Measurements from ENCODE around the gene CRIM1. TPM values are rescaled to one million over a fixed set of nuclear protein-coding genes. Genes with fewer than 3 reads are reported as not detected.

The CRIM1 gene
- total RNA-seq, 6 donors from 2014 or later, result 74.7 to 128 (median 110) TPM

- DNase-seq (no peak), ATAC-seq (ENCODE audit: low FRiP score in 2 of 2) (no peak)
- H3K9me3 ChIP-seq, result no peaks in the 10 kb centered on the region
- H3K27me3 ChIP-seq, result no peaks in the 10 kb centered on the region
- no peaks in the 10 kb centered on the region for H3K4me1 ChIP-seq
- 95% methylated on average over 6 of the region's 6 CpGs for WGBS, 2 donors
- no peak for TF ChIP-seq POLR2AphosphoS5 (IDR thresholded peaks at IDR 0.05)
- no peak overlapping the region for H3K4me3 ChIP-seq
- peaks cover 7 to 61% (median 15%) of the 10 kb centered on the region in 4 donors for H3K36me3 ChIP-seq
- no peak overlapping the region for H3K27ac ChIP-seq
These were observed 153.5 kb downstream of the CRIM1 start for GRCh38 chr2:36509075-36509474.

GRCh38 chr2:36511858-36512603 lies 156.5 kb downstream of the CRIM1 start:
- H3K27ac ChIP-seq, result no peak overlapping the region
- H3K9me3 ChIP-seq, result no peaks in the 10 kb centered on the region
- DNase-seq, result no peak
- 82 to 86% methylated on average over 9 of the region's 9 CpGs for WGBS, 2 donors
- H3K36me3 ChIP-seq, result peaks cover 8 to 72% (median 18%) of the 10 kb centered on the region in 4 donors
- H3K27me3 ChIP-seq, result no peaks in the 10 kb centered on the region
- ATAC-seq (ENCODE audit: low FRiP score in 2 of 2), result no peak
- TF ChIP-seq EP300 (IDR thresholded peaks at IDR 0.05), result no peak
- TF ChIP-seq POLR2A (IDR thresholded peaks at IDR 0.05), result no peak
- no peak for TF ChIP-seq POLR2AphosphoS5 (IDR thresholded peaks at IDR 0.05)
- TF ChIP-seq, protein P1, sequence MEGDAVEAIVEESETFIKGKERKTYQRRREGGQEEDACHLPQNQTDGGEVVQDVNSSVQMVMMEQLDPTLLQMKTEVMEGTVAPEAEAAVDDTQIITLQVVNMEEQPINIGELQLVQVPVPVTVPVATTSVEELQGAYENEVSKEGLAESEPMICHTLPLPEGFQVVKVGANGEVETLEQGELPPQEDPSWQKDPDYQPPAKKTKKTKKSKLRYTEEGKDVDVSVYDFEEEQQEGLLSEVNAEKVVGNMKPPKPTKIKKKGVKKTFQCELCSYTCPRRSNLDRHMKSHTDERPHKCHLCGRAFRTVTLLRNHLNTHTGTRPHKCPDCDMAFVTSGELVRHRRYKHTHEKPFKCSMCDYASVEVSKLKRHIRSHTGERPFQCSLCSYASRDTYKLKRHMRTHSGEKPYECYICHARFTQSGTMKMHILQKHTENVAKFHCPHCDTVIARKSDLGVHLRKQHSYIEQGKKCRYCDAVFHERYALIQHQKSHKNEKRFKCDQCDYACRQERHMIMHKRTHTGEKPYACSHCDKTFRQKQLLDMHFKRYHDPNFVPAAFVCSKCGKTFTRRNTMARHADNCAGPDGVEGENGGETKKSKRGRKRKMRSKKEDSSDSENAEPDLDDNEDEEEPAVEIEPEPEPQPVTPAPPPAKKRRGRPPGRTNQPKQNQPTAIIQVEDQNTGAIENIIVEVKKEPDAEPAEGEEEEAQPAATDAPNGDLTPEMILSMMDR (IDR thresholded peaks at IDR 0.05), result no peak
- H3K4me1 ChIP-seq, result no peaks in the 10 kb centered on the region
- H3K4me3 ChIP-seq, result no peak overlapping the region

- Histone ChIP-seq H3K27ac (no peak overlapping the region), H3K4me3 (no peak overlapping the region), H3K36me3 (peaks cover 13 to 79% (median 22%) of the 10 kb centered on the region in 4 donors), H3K4me1 (no peaks in the 10 kb centered on the region), H3K9me3 (no peaks in the 10 kb centered on the region), H3K27me3 (no peaks in the 10 kb centered on the region)
- TF ChIP-seq POLR2A (IDR thresholded peaks at IDR 0.05) (no peak), POLR2AphosphoS5 (IDR thresholded peaks at IDR 0.05) (no peak), EP300 (IDR thresholded peaks at IDR 0.05) (no peak)
- TF ChIP-seq, protein P1 (IDR thresholded peaks at IDR 0.05), result no peak
- ATAC-seq (ENCODE audit: low FRiP score in 2 of 2), result no peak
- 78 to 85% methylated on average over 3 of the region's 3 CpGs for WGBS, 2 donors
- no peak for DNase-seq
These were observed 157.1 kb downstream of the CRIM1 start for GRCh38 chr2:36512705-36513104.

DNA sequence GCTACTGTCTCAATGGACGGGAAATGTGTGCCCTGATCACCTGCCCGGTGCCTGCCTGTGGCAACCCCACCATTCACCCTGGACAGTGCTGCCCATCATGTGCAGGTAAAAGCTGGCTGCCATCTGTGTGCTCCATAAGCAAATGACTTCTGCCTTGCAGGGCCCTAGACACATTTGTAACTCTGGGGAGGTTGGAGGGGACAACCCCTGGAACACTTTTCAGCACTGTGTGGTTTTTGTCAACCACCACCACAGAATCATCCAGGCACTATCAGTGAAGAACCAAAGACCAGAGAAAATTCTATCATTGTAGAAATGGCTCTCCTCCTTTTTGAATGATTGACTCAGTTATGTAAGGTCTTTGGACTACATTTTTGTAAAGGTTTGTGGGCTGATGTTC lies 158.1 kb downstream of the CRIM1 start:
- H3K9me3 ChIP-seq, result no peaks in the 10 kb centered on the region
- WGBS, 2 donors, result 100% methylated on average over 1 to 2 of the region's 2 CpGs

GRCh38 chr2:36515538-36515937 lies 160.0 kb downstream of the CRIM1 start:
- peaks cover 12 to 93% (median 23%) of the 10 kb centered on the region in 4 donors for H3K36me3 ChIP-seq
- no peak for ATAC-seq (ENCODE audit: low FRiP score in 2 of 2)
- H3K4me3 ChIP-seq, result no peak overlapping the region
- H3K9me3 ChIP-seq, result no peaks in the 10 kb centered on the region
- 96 to 99% methylated on average over 7 of the region's 7 CpGs for WGBS, 2 donors
- TF ChIP-seq POLR2A (IDR thresholded peaks at IDR 0.05) (no peak), EP300 (IDR thresholded peaks at IDR 0.05) (no peak), POLR2AphosphoS5 (IDR thresholded peaks at IDR 0.05) (no peak)
- TF ChIP-seq, protein P1 (IDR thresholded peaks at IDR 0.05), result no peak
- H3K27ac ChIP-seq, result no peak overlapping the region
- no peaks in the 10 kb centered on the region for H3K27me3 ChIP-seq
- H3K4me1 ChIP-seq, result no peaks in the 10 kb centered on the region
- DNase-seq, result no peak

More for the DNA sequence above, 158.1 kb downstream of the CRIM1 start:
- TF ChIP-seq POLR2A (IDR thresholded peaks at IDR 0.05), result no peak
- TF ChIP-seq EP300 (IDR thresholded peaks at IDR 0.05), result no peak
- TF ChIP-seq, protein P1 (IDR thresholded peaks at IDR 0.05), result no peak
- no peak for TF ChIP-seq POLR2AphosphoS5 (IDR thresholded peaks at IDR 0.05)
- Histone ChIP-seq H3K4me3 (no peak overlapping the region), H3K27ac (no peak overlapping the region), H3K27me3 (no peaks in the 10 kb centered on the region), H3K4me1 (no peaks in the 10 kb centered on the region), H3K36me3 (peaks cover 13 to 85% (median 23%) of the 10 kb centered on the region in 4 donors)
- DNase-seq (no peak), ATAC-seq (ENCODE audit: low FRiP score in 2 of 2) (no peak)

Data from upper lobe of left lung (tissue), 6 donors.